BLaER1 treated with 17β-estradiol and CSF1 and Interleukin-3, amounts not matched to agents 10 nM and 100 nM (cell line): Measurements from ENCODE around the gene DYNLL2.
A peak's percentile ranks its signal among the peaks of the same experiment; 100 is the strongest.

ENCODE experiments used
- H3K27ac ChIP-seq, 11 experiments: shearing (Covaris generic); formaldehyde crosslinking; 2 replicates each; pipeline ENCODE4 v1.8.1; 2022
- H3K27me3 ChIP-seq, 11 experiments: shearing (Covaris generic); formaldehyde crosslinking; 2 replicates each; pipeline ENCODE4 v1.8.1; 2022
- H3K36me3 ChIP-seq, 11 experiments: shearing (Covaris generic); formaldehyde crosslinking; 2 replicates each; pipeline ENCODE4 v1.8.1; 2022
- H3K4me1 ChIP-seq, 10 experiments: shearing (Covaris generic); formaldehyde crosslinking; 2 replicates each; pipeline ENCODE4 v1.8.1; 2022
- H3K4me2 ChIP-seq, 11 experiments: shearing (Covaris generic); formaldehyde crosslinking; 2 replicates each; pipeline ENCODE4 v1.8.1; 2022
- H3K4me3 ChIP-seq, 10 experiments: shearing (Covaris generic); formaldehyde crosslinking; 2 replicates each; pipeline ENCODE4 v1.8.1; 2022
- H3K9ac ChIP-seq, 11 experiments: shearing (Covaris generic); formaldehyde crosslinking; 2 replicates each; pipeline ENCODE4 v1.8.1; 2022
- H3K9me3 ChIP-seq, 11 experiments: shearing (Covaris generic); formaldehyde crosslinking; replicated peaks in 1 of 11; 2 replicates each; pipeline ENCODE4 v1.8.1; 2022
- H4K20me1 ChIP-seq, 11 experiments: shearing (Covaris generic); formaldehyde crosslinking; 2 replicates each; pipeline ENCODE4 v1.8.1; 2022
- Cebpa-rat ChIP-seq, 11 experiments: shearing (Covaris generic); IDR thresholded peaks; 2 replicates each; pipeline ENCODE4 v1.8.1; 2022

The DYNLL2 gene

DNA sequence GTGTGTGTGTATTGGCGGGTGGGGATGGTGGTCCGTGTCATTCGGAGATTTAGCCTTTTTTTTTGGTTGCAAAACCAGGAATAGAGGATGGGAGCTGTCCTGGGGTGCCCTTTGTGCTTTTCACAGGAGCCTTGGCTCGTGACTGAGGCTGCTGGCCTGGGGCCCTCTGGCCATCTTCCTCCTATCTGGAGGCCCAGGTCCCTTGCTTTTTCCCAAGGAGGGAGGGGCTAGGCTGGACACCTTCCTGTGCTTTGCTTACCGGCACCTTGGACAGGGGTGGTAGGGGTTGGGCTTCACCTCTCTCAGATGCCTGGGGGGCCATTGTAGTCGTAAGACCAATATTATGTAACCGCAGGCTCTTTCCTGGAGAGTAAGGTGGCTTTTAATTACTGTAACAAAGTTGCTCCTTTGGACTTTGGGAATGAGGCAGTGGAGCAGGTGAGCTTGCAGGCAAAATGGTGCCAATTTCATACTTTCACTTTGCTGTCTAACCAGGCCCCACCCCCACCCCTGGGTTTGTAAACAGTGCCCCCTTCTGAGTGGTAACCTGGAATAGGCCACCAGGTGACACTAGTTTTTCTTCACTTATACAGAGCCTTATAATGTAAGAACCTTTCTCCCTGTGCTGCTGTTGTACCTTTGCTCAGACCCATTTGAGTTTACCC is 1.2 kb downstream of the DYNLL2 start:
- H3K4me3 ChIP-seq = peak overlapping the region; percentile 90 to 99 (median 98)
- peaks cover 34 to 57% (median 54%) of the 10 kb centered on the region in 10 experiments for H3K4me1 ChIP-seq
- peak overlapping the region; percentile 82 to 98 (median 93) for H3K4me2 ChIP-seq
- H3K27ac ChIP-seq = peak overlapping the region; percentile 81 to 95 (median 94); a peak in 21 of 22 replicates
- no peak for TF ChIP-seq Cebpa-rat (IDR thresholded peaks at IDR 0.05)
- peaks cover 53 to 61% (median 61%) of the 10 kb centered on the region in 11 experiments for H4K20me1 ChIP-seq
- H3K9me3 ChIP-seq = no peaks in the 10 kb centered on the region
- peak overlapping the region; percentile 90 to 99 (median 96) for H3K9ac ChIP-seq
- H3K27me3 ChIP-seq = no peaks in the 10 kb centered on the region
- H3K36me3 ChIP-seq = peaks cover 41 to 47% (median 47%) of the 10 kb centered on the region in 11 experiments

DNA sequence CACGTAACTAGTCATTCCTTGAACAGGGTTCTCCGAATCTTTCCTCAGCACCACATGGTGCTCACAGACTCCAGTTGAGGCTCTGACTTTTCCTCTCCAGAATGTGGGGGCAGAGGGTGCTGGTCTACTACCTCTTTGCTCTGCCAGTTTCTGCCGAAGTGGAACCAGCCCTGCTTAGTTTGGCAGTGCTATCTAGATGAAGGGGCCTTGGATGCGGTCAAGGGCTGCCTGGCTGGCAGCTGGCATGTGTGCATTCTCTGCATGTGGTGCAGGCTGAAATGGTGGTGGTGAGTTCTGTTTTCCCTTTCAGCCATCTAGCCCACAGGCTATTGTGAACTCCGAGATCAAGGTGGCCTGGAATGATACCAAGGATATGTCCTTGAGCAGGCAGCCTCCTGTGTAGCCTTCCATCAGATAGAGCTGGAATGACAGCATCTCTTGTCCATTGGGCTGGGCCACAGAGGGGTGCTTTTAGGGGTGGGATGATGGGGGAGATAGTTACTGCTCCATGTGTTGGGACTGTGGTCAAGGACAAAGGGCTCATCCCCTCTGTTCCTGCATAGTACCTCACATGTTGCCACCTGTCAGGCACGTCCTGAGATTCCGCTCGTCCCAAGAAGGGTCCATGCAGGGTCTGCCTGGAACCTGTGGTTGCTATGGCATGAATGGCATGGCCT is 2.0 kb downstream of the DYNLL2 start:
- H4K20me1 ChIP-seq = peaks cover 61 to 69% (median 68%) of the 10 kb centered on the region in 11 experiments
- peak overlapping the region in 10 of 11 experiments; percentile 4 to 98 (median 94); a peak in 16 of 22 replicates for H3K9ac ChIP-seq
- H3K4me1 ChIP-seq = peaks cover 34 to 57% (median 54%) of the 10 kb centered on the region in 10 experiments
- peaks cover 49 to 55% (median 54%) of the 10 kb centered on the region in 11 experiments for H3K36me3 ChIP-seq
- no peaks in the 10 kb centered on the region for H3K9me3 ChIP-seq
- 0 out of 22 replicates have a peak overlapping the region, but pooled peaks of 1 of the 11 experiments have one; percentile 94 for H3K27ac ChIP-seq
- no peak for TF ChIP-seq Cebpa-rat (IDR thresholded peaks at IDR 0.05)
- no peaks in the 10 kb centered on the region for H3K27me3 ChIP-seq
- peak overlapping the region; percentile 90 to 99 (median 98) for H3K4me3 ChIP-seq
- H3K4me2 ChIP-seq = peak overlapping the region; percentile 82 to 98 (median 93)

DNA sequence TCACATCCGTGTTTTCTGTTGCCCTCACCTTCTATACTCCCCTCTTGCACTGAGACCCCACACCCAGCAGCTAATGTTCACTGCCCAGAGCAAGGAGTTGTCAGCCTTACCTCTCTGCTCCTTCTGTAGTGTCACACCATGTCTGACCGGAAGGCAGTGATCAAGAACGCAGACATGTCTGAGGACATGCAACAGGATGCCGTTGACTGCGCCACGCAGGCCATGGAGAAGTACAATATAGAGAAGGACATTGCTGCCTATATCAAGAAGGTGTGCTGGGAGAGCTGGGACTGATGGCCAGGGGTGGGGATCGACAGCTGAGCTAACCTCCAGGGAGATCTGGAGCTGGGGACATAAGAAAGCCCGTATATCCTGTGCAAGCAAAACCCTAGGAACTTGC is 3.7 kb downstream of the DYNLL2 start:
- Histone ChIP-seq H3K4me2 (peak overlapping the region in 10 of 11 experiments; percentile 9 to 98 (median 91); a peak in 16 of 22 replicates), H4K20me1 (peaks cover 77 to 86% (median 85%) of the 10 kb centered on the region in 11 experiments), H3K9me3 (no peaks in the 10 kb centered on the region), H3K27ac (no peak overlapping the region), H3K4me1 (peaks cover 34 to 53% (median 50%) of the 10 kb centered on the region in 10 experiments), H3K9ac (no peak overlapping the region; a peak in 1 of 22 replicates), H3K36me3 (peaks cover 66 to 72% (median 71%) of the 10 kb centered on the region in 11 experiments), H3K27me3 (no peaks in the 10 kb centered on the region), H3K4me3 (no peak overlapping the region)
- TF ChIP-seq Cebpa-rat (IDR thresholded peaks at IDR 0.05) = no peak

DNA sequence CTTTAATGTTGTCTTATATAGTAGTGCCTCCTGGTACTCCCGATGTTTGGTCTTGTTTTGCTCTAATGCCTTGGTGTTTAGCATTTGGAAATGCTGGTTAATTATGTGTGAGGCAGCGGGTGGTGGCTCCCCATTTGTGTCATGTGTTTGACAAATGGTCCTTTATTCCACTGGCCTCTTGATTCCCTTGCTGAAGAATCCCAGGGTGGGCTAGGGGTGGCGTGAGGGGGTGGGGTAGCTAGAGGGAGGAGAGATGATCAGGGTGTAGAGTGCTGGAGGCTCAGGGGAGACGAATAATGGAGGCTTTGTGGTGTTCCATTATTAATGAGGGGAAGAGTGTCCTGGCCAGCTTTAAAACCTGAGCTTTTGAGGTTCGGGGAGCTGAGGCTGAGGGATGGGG is 5.4 kb downstream of the DYNLL2 start:
- TF ChIP-seq Cebpa-rat (IDR thresholded peaks at IDR 0.05) = no peak
- Histone ChIP-seq H3K4me3 (no peak overlapping the region), H3K4me2 (peak overlapping the region in 2 of 11 experiments; percentile 82 to 97; a peak in 3 of 22 replicates), H3K36me3 (peaks cover 82 to 89% (median 88%) of the 10 kb centered on the region in 11 experiments), H3K9ac (peak overlapping the region in 2 of 11 experiments; percentile 7 to 17; a peak in 2 of 22 replicates), H3K27ac (no peak overlapping the region), H4K20me1 (peaks cover 85 to 100% (median 100%) of the 10 kb centered on the region in 11 experiments), H3K4me1 (peaks cover 27 to 42% (median 40%) of the 10 kb centered on the region in 10 experiments), H3K9me3 (no peaks in the 10 kb centered on the region), H3K27me3 (no peaks in the 10 kb centered on the region)

DNA sequence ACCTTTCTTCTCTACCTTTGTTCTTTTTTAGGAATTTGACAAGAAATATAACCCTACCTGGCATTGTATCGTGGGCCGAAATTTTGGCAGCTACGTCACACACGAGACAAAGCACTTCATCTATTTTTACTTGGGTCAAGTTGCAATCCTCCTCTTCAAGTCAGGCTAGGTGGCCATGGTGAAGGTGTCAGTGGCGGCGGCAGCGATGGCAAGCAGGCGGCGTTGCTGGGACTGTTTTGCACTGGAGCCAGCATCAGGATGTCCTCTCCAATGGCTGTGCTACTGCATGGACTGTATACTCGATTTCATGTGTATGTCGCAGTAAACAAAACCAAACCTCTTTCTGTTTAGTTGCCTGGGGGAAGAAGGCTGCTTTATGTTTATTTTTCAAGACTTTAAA is 5.9 kb downstream of the DYNLL2 start:
- Histone ChIP-seq H3K9ac (peak overlapping the region in 2 of 11 experiments; percentile 7 to 17; a peak in 1 of 22 replicates), H3K27me3 (no peaks in the 10 kb centered on the region), H3K9me3 (no peaks in the 10 kb centered on the region), H3K27ac (no peak overlapping the region), H3K4me3 (no peak overlapping the region), H3K4me2 (no peak overlapping the region), H3K36me3 (peaks cover 86 to 94% (median 93%) of the 10 kb centered on the region in 11 experiments), H4K20me1 (peaks cover 83 to 100% (median 100%) of the 10 kb centered on the region in 11 experiments), H3K4me1 (peaks cover 27 to 42% (median 40%) of the 10 kb centered on the region in 10 experiments)
- no peak for TF ChIP-seq Cebpa-rat (IDR thresholded peaks at IDR 0.05)

DNA sequence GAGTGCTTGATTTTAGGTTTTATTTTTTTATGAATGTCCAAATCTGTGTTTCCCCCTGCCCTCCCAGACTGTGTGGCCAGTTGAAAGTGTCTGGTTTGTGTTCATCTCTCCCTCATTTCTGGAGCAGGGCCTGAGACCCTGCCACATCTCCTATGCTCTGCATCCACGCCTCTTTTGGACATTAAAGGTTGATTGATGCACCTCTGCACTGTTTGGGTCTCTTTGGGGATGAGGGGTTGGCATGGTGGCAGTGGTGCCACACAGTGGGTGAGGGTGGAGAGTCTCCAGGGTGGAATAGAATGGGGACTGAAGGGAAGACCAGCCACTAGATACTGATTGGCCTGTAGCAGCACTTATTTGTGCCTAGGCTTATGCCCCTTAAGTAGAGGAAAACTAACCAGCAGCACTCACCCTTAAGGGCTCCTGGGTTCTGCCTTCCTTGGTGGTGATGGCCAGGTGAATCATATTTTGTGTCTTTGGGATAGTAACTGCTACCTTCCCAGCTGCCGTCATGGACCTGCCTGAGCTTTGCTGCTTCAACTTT is 7.9 kb downstream of the DYNLL2 start:
- Histone ChIP-seq H3K4me2 (no peak overlapping the region), H3K27ac (no peak overlapping the region), H3K9ac (no peak overlapping the region), H3K36me3 (peaks cover 78 to 99% (median 96%) of the 10 kb centered on the region in 11 experiments), H3K4me3 (no peak overlapping the region), H4K20me1 (peaks cover 63 to 99% (median 84%) of the 10 kb centered on the region in 11 experiments), H3K9me3 (no peaks in the 10 kb centered on the region), H3K4me1 (peaks cover 11 to 25% (median 23%) of the 10 kb centered on the region in 10 experiments), H3K27me3 (no peaks in the 10 kb centered on the region)
- TF ChIP-seq Cebpa-rat (IDR thresholded peaks at IDR 0.05) = no peak

DNA sequence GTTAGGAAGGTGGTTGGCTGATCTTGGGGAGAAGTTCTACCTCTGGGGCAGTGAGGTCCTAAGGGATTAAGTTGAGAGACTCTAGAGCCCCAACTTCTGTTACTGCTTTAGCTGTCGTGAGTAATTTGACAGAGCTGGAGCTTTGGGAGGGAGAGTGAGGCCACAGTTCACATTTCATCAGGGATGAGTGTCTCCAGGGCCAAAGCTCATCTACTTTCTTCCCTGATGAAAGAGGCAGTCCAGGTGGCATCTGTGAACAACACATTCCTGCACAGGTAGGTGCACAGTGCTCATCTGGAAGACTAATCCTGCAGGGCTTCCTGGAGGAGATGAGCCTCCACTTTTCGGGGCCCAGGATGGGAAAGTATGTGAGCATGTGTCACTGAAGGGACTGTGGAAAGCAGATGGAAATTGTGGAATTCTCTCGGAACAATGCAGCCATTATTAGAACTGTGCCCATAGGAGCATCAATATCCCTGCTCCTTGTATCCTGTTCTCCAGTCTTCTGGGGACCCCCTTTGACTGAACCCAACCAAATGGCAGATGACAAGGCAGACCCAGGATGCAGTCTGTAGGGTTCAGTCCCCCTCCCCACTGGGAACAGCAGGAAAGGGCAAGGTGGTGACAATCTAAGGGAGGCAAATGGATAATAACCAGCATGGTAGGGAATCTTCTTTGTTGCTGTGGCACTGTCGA is 9.0 kb downstream of the DYNLL2 start:
- Histone ChIP-seq H3K4me2 (no peak overlapping the region), H4K20me1 (peaks cover 52 to 94% (median 72%) of the 10 kb centered on the region in 11 experiments), H3K27me3 (no peaks in the 10 kb centered on the region), H3K4me3 (no peak overlapping the region), H3K4me1 (peaks cover 5 to 17% (median 12%) of the 10 kb centered on the region in 10 experiments), H3K9ac (no peak overlapping the region), H3K36me3 (peaks cover 67 to 94% (median 85%) of the 10 kb centered on the region in 11 experiments), H3K27ac (no peak overlapping the region), H3K9me3 (no peaks in the 10 kb centered on the region)
- TF ChIP-seq Cebpa-rat (IDR thresholded peaks at IDR 0.05) = no peak

DNA sequence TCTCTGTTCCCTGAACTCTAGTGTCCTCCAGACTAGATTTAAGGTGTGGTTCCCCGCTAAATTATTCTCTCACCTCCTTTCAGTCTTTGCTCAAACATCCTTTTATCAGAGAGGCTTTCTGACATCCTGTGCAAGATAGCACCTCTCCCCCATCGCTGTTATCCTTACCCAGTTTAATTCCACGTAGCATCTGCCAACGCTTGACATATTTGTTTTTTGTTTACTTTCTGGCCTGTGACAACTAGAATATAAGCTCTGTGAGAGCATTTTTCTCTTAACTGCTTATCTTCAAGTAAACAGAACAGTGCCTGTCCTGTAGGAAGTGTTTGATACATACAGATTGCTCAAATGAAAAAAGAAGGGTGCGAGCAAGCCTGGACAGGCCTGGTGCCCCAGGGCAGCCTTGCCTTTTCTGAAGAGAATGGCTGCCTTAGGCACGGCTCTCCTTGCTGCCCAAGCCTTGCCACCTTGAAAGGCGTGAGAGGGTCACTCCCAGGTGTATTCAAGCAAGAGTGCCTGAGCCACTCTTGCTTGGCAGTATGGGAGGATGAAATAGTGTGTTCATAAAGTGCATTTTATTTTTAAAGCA is 9.7 kb downstream of the DYNLL2 start:
- TF ChIP-seq Cebpa-rat (IDR thresholded peaks at IDR 0.05) = no peak
- peaks cover 5 to 16% (median 6%) of the 10 kb centered on the region in 10 experiments for H3K4me1 ChIP-seq
- H3K36me3 ChIP-seq = peaks cover 60 to 88% (median 78%) of the 10 kb centered on the region in 11 experiments
- H3K27me3 ChIP-seq = no peaks in the 10 kb centered on the region
- H3K27ac ChIP-seq = no peak overlapping the region
- no peak overlapping the region for H3K9ac ChIP-seq
- H3K4me2 ChIP-seq = no peak overlapping the region
- peaks cover 45 to 91% (median 66%) of the 10 kb centered on the region in 11 experiments for H4K20me1 ChIP-seq
- no peaks in the 10 kb centered on the region for H3K9me3 ChIP-seq
- H3K4me3 ChIP-seq = no peak overlapping the region
